ENCODE data around the gene PDE9A.
"Not testable (repeated sequence)": the region's sequence is repeated elsewhere in the genome, so short reads cannot be mapped to it uniquely, and the experiment has no call there.

The PDE9A gene

GRCh38 chr21:42720484-42720883, 67.1 kb downstream of the PDE9A start:
- not testable (repeated sequence) for DNase-seq

DNA sequence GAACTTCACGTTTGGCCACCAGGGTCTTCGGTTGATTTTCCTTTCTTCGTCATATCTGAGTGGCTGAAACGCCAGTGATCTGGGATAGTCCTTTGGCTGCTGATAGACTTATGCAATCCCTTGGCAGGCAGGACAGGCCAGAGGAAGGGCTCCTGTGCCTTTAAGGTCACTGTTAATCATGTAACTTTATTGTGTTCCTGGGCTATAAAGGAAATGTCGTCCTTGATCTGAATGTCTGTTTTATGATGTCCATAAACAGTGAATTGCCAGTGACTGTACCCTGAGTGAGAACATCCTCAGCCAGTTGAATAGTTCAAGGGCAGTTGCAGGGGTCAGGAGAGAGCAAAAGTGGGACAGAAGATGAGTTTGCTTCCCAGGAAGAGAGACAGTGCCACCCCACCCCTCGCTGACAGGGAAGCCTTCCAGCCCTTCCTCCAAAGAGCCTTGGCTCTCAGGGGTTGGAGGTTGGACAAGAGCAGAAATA, 68.0 kb downstream of the PDE9A start:
- no peak for DNase-seq

- DNase-seq = no peak
Observed at GRCh38 chr21:42722153-42722552, 68.7 kb downstream of the PDE9A start.

DNA sequence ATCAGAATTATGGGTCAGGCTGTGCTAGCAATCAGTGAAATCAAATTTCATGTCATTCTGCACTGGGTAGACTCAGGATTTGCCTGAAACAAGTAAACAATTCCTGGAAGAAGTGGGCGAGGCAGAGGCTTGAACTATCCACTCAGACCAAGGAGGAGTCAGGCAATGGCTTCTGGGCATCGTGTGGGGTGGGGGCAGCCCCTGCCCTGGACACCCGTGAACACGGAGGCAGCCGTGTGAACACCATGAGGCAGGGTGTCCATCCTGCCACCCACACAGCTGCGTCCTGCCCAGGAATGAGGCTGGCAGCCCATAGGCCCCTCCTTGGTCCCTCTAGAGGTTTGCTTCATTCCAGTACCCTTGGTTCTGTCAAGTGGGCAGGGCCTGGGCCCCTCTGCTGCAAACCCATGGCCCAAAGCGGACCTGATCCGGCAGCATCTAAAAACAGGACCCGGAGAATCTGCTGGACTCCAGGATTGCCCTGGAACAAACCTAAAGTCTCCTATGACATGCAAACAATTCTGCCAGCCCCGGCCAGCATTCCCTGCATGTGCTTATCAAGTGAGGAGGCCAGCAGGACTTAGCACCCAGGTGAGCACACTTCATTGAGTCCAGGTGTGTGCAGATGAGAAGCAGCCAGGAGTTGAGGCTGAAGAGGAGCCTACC, 69.5 kb downstream of the PDE9A start:
- DNase-seq = no peak

GRCh38 chr21:42724226-42724920, 71.0 kb downstream of the PDE9A start:
- DNase-seq = peak; percentile 42

DNA sequence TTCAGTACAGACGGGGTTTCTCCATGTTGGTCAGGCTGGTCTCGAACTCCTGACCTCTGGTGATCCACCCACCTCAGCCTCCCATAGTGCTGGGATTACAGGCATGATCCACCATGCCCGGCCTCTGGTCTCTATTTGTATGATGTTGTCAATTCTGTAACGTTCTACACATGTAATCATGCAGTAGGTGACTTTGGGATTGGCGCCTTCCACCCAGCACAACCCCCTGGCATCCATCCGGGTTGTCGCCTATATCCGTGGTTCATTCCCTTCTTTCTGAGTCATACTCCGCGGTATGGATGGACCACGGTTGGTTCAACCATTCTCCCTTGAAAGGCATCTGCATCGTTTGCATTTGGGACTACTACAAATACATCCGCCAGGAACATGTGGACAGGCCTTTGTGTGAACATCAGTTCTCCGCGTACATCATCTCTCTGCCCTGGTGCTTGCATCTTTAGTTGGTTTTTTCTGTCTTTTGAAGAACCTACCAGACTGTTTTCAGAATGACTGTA, 72.1 kb downstream of the PDE9A start:
- DNase-seq = no peak

DNA sequence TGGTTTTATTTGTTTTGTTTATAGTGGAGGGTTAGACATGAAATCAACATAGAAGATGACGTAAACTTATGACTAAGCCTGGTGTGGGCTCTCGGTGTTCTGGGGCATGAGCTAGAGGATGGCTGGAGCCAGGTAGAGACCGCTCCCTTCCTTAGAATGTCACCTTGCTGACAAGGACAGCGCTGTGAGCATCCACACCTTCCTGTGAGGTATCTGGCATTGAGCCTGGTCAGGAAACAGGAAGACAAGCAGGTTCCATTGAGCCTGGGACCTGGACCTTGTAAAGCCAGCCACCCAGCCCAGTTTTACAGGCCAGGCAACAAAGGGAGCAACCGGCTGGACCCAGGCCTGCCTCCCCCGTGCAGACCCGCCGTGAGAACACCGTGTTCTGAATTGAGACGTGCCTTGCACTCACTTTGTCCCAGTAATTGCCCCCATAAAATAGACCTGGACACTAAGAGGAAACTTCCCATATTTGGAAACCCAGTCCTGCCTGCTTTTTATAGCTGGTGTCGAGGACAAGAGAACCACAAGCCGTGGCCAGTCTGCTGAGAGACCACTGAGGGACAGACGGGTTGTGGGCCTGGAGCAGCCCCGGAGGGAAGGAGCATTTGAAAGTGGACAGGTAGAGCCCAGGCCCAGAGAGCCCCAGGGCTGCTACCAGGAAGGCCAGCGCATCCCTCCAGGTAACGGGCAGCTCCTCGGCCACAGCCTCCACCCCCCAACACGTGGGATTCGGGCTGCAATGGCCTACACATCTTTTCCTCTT, 78.0 kb downstream of the PDE9A start:
- DNase-seq = no peak

DNA sequence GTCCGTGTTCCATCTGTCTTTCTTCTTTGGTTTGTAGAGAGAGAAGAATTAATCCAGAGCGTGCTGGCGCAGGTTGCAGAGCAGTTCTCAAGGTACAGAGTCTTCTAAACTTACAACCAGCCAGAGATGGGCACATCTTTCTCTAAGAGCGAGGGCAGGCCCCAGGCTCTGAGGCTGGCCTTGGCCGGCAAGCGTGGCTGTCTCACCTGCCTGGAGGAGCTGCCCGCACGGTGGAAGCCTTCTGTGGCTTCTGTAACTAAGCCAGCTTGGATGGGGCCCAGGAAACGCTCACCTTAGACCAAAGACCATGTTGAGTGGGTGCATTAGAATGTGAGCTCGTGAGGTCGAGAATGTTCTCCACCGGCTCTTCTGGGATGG, 78.6 kb downstream of the PDE9A start:
- DNase-seq = no peak

- DNase-seq = no peak
Observed at GRCh38 chr21:42733037-42733627, 79.7 kb downstream of the PDE9A start.

GRCh38 chr21:42733874-42734273, 80.5 kb downstream of the PDE9A start:
- no peak for DNase-seq

GRCh38 chr21:42734323-42734971, 81.0 kb downstream of the PDE9A start:
- DNase-seq = no peak

DNA sequence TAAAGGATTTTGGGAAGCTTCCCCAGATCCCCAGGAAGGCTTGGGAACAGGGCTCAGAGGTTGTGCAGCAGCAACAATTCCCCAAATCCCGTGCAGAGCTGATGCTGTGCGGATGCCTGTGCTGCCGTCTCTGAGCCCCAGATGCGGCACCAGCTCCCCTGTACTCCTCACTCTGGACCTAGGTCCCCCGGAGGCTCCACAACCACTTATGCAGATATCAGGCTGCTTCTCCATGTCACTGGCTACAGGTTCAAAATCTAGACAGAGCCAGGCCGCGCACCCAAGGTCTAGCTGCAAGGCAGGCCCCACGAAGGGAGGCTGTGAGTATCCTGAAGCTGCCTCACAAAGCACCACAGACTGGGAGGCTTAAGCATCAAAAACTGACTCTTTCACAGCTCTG, 81.6 kb downstream of the PDE9A start:
- DNase-seq = no peak

GRCh38 chr21:42735944-42736343, 82.5 kb downstream of the PDE9A start:
- DNase-seq = no peak

GRCh38 chr21:42736646-42737350, 83.4 kb downstream of the PDE9A start:
- no peak for DNase-seq

GRCh38 chr21:42737951-42738590, 84.7 kb downstream of the PDE9A start:
- DNase-seq = no peak

GRCh38 chr21:42739061-42739931, 85.9 kb downstream of the PDE9A start:
- DNase-seq = no peak

GRCh38 chr21:42740405-42740909, 87.0 kb downstream of the PDE9A start:
- no peak for DNase-seq

GRCh38 chr21:42741066-42741465, 87.6 kb downstream of the PDE9A start:
- DNase-seq = no peak

DNA sequence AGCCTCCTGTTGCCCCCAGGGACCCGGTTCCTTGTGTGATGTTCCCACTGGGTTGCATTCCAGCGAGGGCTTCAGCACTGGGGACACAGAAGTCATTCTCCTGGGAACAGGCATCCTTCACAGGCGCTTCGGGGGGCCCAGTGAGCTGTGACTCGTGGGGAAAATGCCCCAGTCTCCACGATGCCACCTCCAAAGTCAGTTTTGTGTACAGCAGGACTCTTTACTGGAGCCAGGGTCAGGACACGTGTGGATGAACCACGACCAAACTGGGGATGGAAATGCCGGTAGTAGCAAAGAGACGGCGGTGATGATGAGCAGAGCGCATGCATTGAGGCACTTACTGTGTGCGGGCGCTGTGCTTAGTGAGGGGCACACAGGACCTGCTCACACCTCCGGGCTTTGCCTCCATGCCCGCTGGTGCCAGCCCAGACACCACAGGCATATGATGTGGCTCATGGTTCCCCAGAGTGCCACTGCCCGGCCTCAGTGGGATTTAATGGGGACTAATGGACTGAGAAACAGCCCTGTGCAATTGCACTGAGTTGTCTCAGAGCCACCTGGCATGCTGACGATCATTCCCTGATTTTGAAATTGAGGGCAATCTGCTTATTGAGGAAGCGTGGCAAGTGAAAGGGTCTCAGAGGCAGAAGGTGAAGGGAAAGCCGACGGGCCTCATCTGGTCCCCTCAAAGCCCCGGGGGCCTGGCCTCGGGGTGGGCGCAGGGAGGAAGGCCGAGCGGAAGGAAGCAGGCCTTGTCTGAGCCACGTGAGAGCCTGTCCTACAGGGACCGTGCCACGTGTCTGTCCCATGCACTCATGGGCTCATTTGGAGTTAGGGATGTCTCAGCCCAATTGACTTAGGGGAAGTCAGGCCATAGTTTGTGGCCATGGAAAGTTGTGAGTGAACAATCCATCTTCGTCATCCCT, 91.4 kb downstream of the PDE9A start:
- DNase-seq = no peak
